ENCODE measurements around the gene MS4A4E. TPM values are rescaled to one million over a fixed set of nuclear protein-coding genes. Genes with fewer than 3 reads are reported as not detected.
"Not testable (repeated sequence)": the region's sequence is repeated elsewhere in the genome, so short reads cannot be mapped to it uniquely, and the experiment has no call there.

MS4A4E gene
- under 1 TPM; 0.08 to 0.56 (median 0.22) TPM for polyA plus RNA-seq

DNA sequence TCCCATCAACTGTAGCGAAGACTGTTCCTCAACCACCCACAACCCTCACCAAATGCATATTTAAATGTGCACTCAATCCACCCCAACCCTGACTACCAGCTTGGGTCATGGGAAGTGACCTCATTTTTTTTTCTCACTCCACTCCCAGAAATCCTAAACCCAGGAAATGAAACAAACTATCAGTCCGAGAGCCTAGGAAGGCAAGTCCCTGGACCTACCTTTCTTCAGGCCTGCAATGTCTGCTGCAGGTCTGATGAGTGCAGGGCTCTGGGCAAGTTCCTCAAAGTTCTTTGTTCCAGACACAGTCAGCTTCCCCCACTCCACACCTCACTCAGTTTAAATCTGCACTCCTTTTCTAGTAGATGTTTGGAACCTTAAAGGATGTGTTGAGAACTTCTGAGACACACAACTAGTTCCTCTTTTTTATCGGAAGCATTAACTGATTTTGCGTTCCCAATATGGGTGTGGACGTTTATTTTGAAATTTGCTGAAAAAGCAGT is at the start of gene MS4A4E:
TSS of gene MS4A4E (minus strand) at position 398 of the 500 bp plus-strand sequence. CDS start 13,082 bp downstream, outside the sequence.
- no peak within 1 kb of the TSS for H3K27ac ChIP-seq (ENCODE audit: low read depth, low read length)
- 57 to 82% (median 64%) methylated on average over 5 of the region's 5 CpGs for WGBS, 3 donors

DNA sequence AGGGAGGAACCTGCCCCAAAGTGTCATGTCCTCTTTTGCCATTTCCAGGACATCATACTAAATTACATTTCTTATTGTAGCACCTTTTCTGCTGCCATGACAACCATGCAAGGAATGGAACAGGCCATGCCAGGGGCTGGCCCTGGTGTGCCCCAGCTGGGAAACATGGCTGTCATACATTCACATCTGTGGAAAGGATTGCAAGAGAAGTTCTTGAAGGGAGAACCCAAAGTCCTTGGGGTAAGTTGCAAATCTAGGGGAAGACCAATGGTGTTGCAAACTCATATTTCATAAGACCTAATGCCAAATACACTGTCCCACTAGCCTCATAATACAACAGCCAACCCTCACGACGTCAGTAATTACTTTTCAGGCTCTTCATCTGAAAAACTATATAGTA is 49.2 kb upstream of the MS4A4E start:
- no peak overlapping the region for H3K27ac ChIP-seq (ENCODE audit: low read depth, low read length)
- 48 to 77% (median 58%) methylated on average over 2 of the region's 2 CpGs for WGBS, 3 donors

DNA sequence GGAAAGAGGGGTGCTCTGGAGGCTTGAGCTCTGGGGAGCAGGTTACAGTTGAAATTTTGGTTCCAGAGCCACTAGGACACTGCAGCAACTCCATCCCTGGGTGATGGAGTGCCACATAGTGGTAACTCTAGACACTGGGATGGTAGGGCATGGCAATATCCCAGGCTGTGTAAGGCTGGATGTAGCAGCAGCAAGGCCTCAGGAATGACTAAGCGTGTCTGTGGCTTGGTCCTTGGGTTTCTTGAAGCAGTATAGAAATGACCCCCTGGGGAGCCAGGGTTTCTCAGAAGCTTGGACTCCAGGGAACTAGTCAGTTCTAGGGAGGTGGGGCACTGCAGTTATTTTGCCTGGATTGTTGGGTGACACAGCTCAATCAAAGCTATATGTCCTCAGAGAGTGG is 45.6 kb upstream of the MS4A4E start:
- no peak overlapping the region for H3K27ac ChIP-seq (ENCODE audit: low read depth, low read length)
- 78 to 92% (median 85%) methylated on average over 1 of the region's 1 CpG for WGBS, 3 donors

DNA sequence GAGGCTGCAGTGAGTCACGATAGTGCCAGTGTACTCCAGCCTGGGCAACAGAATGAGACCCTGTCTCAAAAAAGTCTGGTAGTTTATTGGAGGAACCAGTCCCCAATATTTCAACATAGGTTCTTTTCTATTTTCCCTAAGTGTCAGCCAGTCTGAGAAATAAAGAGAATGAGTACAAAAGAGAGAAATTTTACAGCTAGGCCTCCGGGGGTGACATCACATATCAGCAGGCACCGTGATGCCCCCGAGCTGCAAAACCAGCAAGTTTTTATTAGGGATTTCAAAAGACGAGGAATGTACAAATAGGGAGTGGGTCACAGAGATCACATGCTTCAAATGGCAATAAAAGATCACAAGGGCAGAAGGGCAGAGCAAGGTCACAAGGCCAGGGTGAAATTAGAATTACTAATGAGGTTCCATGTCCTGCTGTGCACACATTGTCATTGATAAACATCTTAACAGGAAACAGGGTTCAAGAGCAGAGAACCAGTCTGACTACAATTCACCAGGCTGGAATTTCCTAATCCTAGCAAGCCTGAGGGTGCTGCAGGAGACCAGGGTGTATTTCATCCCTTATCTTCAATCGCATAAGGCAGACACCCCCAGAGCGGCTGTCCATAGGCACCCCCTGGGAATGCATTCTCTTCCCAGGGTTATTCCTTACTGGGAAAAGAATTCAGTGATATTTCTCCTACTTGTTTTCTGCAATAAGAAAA is 42.6 kb upstream of the MS4A4E start:
- H3K27ac ChIP-seq (ENCODE audit: low read depth, low read length): not testable (repeated sequence)
- WGBS, 3 donors: 50 to 73% (median 56%) methylated on average over 7 of the region's 7 CpGs

DNA sequence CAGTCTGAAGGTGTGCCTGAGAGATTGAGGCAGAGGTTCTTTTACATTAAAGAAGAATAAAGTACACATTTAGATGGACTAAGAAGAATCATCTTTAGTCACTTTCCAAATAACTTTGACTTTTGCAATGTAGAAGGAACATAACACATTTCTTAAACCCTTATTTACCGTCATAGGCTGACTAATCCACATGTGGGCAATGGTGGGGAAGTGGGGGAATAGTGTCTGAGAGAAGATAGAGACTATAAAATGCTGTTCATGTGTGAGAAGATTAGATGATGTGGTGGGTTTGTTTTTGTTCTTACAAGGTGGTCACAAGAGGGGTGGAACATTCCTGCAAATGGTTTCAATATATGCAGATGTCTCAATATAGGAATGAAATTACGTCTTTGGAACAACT is 39.3 kb upstream of the MS4A4E start:
- H3K27ac ChIP-seq (ENCODE audit: low read depth, low read length): no peak overlapping the region
- 68 to 80% (median 76%) methylated on average over 2 of the region's 2 CpGs for WGBS, 3 donors

DNA sequence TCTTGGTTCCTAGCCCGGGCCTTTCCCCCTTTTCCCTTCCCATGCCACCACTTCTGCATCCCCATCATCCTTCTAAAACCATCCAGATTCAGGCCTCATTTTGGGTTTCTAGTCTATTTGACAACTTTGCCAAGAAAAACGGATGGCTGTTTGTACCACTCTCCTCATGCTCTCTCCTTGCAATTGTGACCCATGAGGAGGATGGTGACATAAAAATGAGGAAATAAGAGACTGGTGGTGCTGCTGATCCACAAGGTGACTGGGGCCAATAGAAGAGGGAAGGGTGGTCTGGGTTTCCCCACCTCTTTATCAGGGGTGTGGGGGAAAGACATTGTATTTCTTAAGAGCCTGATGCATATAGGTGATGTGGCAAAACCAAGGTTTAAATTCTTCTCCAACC is 38.5 kb upstream of the MS4A4E start:
- WGBS, 3 donors: 31 to 51% (median 41%) methylated on average over 2 of the region's 2 CpGs
- no peak overlapping the region for H3K27ac ChIP-seq (ENCODE audit: low read depth, low read length)

DNA sequence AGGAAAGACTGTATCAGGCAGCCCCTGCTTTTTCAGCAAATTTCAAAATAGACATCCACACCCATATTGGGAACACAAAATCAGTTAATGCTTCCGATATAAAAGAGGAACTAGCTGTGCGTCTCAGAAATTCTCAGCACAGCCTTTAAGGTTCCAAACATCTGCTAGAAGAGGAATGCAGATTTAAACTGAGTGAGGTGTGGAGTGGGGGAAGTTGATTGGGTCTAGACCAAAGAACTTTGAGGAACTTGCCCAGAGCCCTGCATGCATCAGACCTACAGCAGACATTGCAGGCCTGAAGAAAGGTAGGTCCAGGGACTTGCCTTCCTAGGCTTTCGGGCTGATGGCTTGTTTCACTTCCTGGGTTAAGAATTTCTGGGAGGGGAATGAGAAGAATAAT is 37.5 kb upstream of the MS4A4E start, which contains the start of gene MS4A4A:
TSS of gene MS4A4A (plus strand) at position 255 of the 400 bp plus-strand sequence. CDS start at position 265, 10 bp downstream.
- WGBS, 3 donors: 48 to 79% (median 55%) methylated on average over 3 of the region's 3 CpGs
- H3K27ac ChIP-seq (ENCODE audit: low read depth, low read length): no peak within 1 kb of the TSS

DNA sequence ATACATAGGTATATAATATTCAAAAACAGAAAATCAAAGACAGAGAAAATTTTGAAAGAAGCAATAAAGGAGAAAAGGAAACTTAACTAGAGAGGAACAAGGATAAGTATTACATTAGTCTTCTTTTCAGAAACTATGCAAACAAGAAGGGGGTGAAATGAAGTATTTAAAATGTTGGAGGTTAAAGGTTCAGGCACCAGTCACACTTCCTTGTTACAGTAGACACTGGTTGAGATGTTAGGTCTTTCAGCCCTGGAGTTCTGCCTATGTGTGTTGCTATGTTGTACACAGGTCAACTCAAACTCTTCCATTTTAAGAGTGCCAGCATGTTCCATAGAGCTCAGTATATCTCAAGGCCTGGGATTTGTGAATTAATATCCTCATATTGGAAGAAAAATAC is 31.5 kb upstream of the MS4A4E start:
- H3K27ac ChIP-seq (ENCODE audit: low read depth, low read length): no peak overlapping the region

DNA sequence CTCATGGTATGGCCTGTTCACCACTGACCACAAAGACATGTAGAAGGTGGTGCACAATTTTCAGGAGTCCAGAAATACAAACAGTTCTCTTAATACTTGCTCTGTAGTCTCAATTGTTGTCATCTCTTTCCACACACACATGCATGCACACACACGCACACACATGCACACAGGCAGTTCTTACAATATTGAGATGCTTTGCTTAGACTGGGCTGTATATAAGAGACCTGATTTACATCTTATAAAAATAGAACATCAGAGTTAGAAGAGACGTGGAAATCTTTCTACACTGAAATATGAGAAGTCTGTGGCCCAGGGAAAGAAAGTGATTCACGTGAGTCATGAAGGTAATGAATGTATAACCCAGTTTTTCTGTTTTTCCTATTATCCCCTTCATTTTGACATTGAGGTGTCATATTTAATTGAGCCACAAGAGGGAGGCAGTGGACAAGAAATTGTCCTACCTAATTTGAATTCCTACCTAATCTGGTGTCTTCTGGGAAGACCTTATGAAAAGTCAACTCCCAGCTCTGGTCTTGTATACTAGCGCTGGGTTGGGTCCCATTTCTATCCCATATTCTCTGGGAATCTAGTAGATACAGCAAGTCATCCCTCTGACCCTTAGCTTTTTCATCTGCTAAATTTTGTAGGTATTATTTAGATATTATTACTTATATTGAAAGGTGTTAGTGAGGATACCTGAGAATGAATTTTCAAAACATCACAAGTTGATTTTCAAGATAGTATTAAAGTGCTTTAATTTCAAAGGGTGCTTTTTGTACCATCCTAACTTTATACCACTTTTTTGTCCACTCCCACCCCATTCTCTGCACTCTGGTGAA is 22.7 kb upstream of the MS4A4E start:
- H3K27ac ChIP-seq (ENCODE audit: low read depth, low read length): no peak overlapping the region
- WGBS, 3 donors: 24 to 27% (median 25%) methylated on average over 4 of the region's 4 CpGs

DNA sequence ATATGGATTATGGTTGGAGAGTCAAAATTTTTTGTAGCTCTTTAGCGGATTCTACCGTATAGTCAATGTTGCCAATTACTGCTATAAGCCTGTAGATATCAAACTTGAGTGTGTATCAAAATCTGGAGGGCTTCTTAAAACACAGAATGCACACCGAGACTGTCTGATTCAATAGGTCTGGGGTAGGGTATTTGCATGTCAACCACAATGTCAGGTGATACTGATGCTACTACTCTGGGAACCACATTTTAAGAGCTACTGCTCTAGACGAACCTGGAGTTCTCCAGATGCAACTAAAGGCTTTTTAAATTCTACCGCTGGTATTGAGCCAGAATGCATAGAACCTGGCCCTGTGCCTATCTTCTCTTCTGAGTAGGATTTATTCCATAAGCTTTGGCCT is 21.7 kb upstream of the MS4A4E start:
- no peak overlapping the region for H3K27ac ChIP-seq (ENCODE audit: low read depth, low read length)
- 66 to 83% (median 82%) methylated on average over 5 of the region's 5 CpGs for WGBS, 3 donors

DNA sequence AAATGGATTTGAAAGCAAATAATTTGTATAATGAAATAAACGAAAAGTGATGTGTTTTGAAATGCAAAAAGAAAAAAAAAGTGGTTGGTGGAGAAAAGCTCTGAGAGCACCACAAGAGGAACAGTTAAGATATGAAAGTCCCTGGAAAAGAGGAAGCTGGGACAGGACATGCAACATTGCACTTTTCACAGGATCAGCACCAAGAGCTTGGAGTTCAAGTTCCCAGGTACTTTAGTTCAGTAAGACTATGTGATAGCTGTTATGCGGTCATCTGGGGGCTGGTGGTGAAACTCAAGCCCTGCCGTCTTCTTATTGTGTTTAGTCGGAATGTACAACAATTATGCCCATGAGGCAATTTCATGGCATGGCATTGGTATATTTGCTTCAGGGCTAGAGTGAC is 20.5 kb upstream of the MS4A4E start:
- 67 to 81% (median 74%) methylated on average over 4 of the region's 4 CpGs for WGBS, 3 donors
- H3K27ac ChIP-seq (ENCODE audit: low read depth, low read length): no peak overlapping the region

DNA sequence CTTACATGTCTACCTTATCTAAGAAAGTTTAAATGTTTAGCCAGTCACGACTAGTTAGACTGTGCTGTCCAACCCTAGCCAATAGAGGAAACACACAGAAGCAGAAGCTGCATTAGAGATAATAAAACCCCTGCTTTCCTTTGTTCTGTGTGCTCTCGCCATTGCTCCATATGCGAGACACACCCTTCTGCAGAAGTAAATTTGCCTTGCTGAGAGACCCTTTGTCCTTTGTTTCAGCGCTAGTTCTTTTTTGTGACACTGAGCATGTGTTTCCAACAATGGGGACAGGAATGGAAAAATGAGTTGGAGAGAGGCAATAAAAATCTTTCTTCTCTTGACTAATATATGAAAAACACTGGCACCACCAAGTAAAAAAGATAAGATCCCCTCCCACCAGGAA is 18.1 kb upstream of the MS4A4E start:
- WGBS, 3 donors: 73 to 92% (median 84%) methylated on average over 4 of the region's 4 CpGs
- H3K27ac ChIP-seq (ENCODE audit: low read depth, low read length): no peak overlapping the region

DNA sequence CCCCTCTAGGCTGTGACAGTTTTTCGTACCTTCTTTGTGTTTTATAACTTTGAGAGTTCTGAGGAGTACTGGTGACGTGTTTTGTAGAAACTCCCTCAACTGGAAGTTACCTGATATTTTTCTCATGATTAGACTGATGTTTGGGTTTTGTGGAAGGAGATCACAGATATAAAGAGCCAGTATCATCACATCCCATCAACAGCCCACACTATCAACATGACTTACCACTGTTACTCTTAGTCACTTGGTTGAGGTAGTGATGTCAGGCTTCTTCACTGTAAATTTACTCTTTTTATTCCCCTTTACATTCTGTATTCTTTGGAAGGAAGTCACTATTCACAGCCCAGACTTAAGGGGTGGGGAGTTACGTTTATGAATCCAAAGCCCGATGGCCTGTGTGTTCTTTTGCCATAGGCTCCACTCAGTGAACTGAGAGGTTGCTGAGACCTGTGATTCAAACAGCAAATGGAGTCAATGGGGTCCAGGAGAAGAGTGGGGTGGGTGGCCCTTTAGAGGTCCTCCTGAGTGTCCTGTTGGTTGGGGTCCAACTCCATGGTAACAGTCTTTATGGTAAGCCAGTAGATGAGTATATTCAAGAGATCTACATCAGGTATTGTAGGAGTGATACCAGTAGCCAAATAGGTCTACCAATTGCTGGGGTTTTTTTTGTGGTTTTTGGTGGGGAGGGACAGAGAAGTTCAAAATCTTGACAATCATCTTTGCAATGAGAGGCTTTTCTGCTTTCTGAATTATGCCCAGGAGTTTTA is 15.2 kb upstream of the MS4A4E start:
- H3K27ac ChIP-seq (ENCODE audit: low read depth, low read length): no peak overlapping the region
- 84 to 90% (median 87%) methylated on average over 4 of the region's 4 CpGs for WGBS, 3 donors

DNA sequence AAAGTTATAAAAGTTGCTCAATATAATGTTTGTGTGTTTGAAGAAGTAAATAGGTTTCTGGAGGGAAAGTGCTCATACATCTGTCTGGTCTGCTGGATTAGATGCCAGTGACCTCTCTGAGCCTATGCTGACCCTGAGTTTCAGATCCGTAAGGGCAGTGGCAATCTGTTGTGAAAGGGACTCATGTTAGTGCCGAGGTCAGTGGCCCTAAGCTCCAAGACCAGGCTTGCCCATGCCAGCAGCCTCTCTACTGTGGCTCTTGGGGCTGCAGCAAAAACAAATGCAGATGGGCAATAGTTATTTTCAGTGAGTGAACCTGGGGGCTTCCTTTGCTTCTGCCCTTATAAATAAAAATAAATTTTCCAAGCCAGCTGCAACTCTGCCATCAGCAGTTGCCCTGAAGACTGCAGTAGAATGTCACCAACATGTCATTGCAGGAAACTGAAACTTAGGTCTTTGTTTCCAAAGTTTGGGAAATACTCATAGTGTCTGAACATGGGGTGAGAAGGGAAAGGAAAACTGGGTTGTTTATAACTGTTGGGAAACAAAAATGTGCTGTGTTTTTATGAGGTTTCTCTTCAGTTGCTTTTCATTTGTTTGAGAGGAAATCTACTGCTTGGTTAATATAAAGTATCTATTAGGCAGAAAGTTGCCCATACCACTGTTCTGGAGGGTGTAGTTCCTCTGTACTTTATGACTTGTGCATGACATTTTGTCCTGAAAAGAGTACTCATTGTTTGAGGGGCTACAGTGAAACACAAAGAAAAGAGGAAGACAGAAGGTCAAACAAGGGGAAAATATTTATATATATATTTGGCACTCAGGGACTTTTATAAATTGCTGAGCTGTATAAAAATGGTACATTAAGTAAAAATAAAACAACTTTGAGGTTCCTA is 9.5 kb upstream of the MS4A4E start:
- WGBS, 3 donors: 34 to 62% (median 45%) methylated on average over 2 of the region's 2 CpGs
- no peak overlapping the region for H3K27ac ChIP-seq (ENCODE audit: low read depth, low read length)

DNA sequence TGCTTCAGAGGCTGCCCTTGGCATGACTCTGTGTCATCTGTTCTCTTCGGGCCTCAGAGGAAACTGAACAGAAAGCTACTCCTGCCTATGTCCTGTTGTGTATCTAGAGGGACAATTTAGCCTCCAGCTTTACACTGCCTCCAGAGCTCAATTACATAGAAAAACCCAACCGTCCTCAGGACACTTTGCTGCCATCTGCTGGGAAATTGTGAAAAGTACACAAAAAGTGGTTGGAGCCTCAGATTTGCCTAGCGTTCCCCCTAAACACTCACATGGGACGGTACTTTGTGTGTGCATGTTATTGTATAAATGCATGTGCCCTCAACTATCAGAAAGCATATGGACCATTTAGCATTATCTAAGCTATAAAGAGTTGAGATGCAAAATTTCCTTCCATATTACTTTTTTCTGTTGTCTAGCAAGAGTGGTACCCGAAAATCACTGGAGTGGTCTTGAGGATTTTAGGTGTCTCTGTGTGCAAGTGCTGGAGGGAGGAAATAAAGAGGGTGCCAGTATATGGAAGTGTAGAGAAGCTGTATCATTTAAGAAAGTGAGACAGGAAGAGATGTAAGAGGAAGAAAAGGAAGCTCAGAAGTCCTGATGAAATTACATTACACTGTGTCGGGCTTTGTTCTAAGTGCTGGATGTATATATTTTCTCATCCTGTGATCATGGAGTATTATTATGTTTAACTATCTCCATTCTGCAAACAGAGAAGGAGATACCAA is 8.7 kb upstream of the MS4A4E start:
- no peak overlapping the region for H3K27ac ChIP-seq (ENCODE audit: low read depth, low read length)
- 28 to 49% (median 39%) methylated on average over 6 of the region's 6 CpGs for WGBS, 3 donors

DNA sequence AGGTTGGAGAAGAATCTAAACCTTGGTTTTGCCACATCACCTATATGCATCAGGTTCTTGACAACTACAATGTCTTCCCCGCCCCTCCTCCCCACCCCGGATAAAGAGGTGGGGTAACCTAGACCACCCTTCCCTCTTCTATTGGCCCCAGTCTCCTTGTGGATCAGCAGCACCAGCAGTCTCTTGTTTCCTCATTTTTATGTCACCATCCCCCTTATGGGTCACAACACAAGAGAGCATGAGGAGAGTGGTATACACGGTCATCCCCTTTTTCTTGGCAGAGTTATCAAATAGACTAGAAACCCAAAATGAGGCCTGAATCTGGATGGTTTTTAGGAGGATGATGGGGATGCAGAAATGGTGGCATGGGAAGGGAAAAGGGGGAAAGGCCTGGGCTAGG is 1.2 kb downstream of the MS4A4E start:
- WGBS, 3 donors: 76 to 87% (median 85%) methylated on average over 3 of the region's 3 CpGs
- no peak overlapping the region for H3K27ac ChIP-seq (ENCODE audit: low read depth, low read length)

DNA sequence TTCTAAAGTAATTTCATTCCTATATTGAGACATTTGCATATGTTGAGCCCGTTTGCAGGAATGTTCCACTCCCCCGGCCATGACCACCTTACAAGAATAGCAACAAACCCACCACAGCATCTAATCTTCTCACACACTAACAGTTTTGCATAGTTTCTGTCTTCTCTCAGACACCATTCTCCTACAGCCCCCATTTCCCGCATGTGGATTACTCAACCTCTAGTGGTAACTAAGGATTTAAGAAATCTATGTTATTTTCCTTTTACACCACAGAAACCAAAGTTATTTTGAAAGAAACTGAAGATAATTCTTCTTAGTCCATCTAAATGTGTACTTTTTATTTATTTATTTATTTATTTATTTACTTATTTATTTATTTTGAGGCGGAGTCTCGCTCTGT is 2.3 kb downstream of the MS4A4E start:
- WGBS, 3 donors: 69 to 86% (median 76%) methylated on average over 5 of the region's 5 CpGs
- H3K27ac ChIP-seq (ENCODE audit: low read depth, low read length): no peak overlapping the region

Measured in adipose tissue (tissue), 3 donors.